LoVo (cell line): ENCODE data around the gene CFAP57.
A peak's percentile ranks its signal among the peaks of the same experiment; 100 is the strongest.
"Not testable (repeated sequence)": the region's sequence is repeated elsewhere in the genome, so short reads cannot be mapped to it uniquely, and the experiment has no call there.

Source experiments
- DNase-seq: peaks from one replicate; pipeline ENCODE4 v3.0.0-alpha.2; 2016; ENCODE audit warnings: low spot score

Gene CFAP57

DNA sequence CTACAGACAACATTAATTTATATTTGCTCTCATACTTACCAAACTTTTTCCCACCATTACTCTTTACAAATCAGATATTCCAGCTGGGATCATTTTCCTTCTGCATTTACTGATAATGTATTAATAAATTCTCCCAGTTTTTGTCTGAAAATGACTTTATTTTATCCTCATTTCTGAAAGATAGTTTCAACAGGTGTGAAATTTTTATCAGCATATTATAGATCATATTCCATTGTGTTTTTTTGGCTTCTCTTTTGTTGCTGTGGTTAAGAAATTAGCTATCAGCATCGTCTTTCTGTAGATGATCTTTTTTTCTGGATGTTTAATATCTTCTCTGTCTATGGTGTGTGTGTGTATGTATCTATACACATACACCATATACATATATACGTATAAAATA lies 2.7 kb downstream of the CFAP57 start:
- no peak for DNase-seq

DNA sequence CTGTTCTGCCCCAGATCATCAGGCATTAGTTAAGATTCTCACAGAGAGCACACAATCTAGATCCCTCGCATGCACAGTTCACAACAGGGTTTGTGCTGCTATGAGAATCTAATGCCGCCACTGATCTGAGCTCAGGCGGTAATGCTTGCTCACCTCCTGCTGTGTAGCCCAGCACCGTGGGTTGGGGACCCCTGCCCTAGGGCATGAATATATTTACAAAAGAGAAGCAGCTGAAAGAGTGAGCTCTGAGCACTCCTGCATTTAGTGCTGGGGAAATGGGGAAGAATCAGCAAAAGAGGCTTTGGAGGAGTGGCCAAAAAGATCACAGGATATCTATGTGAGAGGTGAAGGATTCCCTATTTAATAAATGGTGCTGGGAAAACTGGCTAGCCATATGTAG lies 5.6 kb downstream of the CFAP57 start:
- no peak for DNase-seq

DNA sequence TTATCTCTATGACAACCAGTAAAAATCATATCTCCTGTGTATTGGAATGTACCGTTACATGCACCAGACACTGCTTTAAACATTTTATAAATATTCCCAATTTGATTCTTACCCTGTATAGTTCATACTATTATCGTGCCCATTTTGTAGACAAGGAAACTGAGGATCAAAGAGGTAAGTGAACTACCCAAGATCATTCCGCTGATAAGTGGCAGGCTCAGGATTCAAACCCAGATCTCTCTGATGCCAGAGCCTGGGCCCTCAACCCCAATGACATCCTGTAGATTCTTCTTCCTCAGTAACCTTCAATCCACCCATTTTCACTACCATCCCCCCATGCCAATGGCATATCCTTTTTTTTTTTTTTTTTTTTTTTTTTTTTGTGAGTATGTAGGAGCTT lies 12.3 kb downstream of the CFAP57 start:
- DNase-seq: no peak

DNA sequence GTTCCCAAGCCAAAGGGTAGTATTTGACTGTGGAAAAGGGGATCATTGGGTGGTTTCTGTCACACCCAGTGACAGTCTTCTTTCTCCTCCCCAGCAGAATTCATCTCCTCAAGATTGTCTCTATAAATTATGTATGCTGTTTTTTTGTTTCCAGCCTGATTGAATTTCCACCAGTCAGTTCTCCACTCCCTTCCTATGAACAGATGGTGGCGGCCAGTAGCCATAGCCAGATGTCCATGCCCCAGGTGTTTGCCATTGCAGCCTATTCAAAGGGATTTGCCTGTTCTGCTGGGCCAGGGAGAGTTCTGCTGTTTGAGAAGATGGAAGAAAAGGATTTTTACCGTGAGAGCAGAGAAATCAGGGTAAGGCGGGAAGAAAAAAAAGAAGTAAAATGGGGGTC lies 12.9 kb downstream of the CFAP57 start:
- no peak for DNase-seq

DNA sequence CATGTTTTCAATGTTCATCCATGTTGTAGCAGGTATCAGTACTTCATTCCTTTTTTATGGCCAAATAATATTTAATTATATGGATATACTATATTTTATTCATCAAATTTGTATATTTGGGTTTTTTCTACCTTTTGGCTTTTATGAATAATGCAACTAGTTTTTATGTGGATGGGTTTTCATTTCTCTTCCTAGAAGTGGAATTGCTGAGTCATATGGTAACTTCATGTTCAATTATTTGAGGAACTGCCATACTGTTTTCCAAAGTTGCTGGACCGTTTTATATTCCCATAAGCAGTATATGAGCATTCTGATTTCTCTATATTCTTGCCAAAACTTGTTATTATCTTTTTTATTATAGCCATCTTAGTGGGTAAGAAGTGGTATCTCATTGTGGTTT lies 16.0 kb downstream of the CFAP57 start:
- no peak for DNase-seq

DNA sequence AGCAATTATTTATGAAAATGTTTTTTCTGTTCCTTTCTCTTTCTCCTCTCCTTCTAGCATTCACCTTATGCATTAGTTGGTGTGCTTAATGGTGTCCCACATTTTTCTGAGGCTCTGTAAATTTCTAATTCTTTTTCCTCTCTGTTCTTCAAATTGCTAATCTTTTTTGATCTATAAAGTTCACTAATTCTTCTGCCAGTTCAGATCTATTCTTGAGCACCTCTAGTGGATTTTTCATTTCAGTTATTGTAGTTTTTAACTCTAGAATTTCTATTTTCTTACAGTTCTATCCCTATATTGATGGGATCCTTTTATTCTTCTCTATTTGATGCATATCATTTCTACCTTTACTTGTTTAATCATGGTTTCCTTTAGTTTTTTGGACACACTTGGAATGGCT lies 22.4 kb downstream of the CFAP57 start:
- DNase-seq: no peak

DNA sequence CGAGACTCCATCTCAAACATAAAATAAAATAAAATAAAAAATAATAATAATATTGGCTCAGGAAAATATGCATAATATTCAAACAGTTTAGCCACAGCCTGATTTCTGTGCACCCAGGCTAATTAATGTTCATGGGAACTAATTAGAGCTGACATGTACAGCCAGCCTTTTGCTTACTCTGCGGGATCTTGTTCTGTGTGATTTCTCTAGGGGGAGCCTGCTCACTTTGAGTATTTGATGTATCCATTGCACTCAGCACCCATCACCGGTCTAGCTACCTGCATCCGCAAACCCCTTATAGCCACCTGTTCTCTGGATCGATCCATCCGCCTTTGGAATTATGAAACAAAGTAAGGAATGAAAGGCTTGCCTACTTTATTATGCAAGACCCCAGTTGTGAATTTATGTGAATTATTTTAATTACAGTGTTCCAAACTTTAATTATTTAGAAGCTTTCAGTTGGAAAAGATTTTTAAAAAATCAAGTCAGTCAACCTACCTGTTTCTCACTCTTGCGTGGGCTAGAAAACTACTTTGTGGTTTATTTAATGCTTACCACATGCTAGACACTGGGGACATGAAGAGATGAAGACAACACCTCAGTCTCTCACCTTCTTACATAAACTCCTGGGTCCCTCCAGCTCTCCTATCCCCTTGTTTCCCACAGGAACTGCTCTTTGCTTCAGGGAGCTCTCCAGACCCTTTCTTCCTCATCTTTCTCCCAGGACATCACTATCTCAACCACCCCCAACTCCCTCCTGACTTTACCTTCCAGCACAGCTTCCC lies 25.4 kb downstream of the CFAP57 start:
- no peak for DNase-seq

DNA sequence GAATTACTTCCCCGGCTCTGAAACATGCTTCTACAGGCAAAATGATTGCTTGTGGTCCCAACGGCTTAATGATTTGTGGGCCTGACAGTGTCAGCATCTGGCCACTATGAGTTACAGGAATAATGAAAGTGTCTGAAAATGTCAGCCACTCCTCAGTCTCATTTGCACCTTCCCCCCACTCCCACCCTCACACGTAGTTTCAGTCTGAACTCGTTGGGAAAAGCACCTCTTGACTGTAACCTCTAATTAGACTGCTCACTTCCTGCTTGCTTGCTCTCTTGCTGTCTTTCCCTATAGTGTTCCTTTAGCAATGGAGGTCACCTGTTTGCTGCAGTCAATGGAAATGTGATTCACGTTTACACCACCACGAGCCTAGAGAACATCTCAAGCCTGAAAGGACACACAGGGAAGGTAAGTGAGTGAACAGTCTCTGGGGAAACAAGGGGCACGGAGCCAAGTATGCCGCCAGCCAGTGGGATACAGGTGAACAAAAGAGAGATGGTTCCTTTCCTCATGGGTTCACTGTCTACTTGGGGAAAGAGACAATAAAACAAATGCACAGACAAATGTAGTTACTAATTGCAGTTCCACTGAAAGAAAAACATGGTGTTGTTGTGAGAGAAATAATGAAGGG lies 27.1 kb downstream of the CFAP57 start:
- DNase-seq: no peak

DNA sequence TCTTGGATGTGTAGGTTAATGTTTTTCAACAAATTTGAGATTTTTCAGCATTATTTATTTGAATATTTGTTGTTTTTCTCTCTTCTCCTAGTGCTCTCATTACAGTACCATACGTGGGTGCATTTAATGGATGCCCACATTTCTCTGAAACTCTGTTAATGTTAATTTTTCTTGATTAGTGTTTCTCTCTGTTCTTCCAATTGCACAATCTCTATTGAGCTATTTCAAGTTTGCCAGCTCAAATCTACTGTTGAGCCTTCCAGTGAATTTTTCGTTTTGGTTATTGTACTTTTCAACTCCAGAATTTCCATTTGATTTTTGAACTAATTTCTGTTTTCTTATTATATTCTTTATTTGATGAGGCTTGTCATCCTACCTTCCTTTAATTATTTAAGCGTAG lies 31.7 kb downstream of the CFAP57 start:
- DNase-seq: no peak

DNA sequence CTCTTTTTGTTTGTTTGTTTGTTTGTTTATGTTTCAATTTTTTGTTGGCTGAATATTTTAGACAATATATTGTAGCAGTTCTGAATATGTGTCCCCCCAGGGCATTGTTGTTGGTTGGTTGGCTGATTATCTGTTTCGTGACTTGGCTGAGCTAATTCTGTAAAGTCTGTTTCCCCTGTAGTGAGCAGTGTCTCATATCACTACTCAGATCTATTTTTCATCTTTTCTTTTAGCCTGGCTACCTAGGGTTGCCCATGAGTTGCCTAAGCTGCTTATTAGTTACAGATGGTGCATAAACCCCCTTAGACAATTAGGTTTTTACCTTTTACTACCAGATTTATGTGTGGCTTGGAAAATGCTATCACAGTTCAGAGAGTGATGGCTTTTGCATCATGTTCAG lies 32.3 kb downstream of the CFAP57 start:
- no peak for DNase-seq

DNA sequence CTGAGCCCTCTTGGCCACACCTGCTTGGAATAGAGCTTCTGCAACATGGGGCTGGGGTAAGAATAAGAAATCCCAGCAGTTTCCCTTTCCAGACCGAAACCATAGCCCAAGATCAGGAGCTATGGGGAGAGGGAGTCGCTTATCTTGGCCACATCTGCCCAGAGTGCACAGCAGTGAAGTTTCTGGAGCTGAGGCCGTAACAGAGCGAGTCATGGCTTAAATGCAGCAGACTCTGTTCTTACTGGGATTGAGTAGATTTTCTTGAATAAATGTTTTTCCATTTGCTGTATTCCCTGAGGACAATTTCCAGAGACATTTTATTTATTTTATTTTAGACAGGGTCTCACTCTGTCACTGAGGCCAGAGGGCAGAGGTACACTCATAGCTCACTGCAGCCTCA lies 33.5 kb downstream of the CFAP57 start:
- peak; percentile 19 for DNase-seq

DNA sequence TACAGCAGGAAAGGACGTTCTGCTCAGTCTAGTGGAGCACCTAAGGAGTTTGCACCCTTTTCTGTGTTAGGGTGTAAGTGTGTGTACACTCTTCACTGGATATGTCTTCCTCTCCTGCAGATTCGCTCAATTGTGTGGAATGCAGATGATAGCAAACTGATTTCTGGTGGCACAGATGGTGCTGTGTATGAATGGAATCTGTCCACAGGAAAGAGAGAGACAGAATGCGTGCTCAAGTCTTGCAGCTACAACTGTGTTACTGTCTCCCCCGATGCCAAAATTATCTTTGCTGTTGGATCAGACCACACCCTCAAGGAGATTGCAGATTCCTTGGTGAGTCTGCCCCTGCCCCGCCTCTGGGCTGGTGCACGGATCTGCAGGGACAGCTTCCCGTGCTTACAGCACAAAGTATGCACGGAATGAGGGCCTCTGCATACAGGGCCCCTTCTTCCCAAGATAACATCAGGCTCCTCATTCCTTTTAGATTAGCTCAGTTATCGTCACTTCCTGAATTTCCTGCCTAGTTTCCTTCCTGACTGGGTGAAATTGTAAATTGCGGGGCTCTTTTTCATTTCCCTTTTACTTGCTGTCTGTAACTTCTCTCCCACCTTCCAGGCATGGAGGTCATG lies 34.6 kb downstream of the CFAP57 start:
- peak; percentile 90 for DNase-seq

DNA sequence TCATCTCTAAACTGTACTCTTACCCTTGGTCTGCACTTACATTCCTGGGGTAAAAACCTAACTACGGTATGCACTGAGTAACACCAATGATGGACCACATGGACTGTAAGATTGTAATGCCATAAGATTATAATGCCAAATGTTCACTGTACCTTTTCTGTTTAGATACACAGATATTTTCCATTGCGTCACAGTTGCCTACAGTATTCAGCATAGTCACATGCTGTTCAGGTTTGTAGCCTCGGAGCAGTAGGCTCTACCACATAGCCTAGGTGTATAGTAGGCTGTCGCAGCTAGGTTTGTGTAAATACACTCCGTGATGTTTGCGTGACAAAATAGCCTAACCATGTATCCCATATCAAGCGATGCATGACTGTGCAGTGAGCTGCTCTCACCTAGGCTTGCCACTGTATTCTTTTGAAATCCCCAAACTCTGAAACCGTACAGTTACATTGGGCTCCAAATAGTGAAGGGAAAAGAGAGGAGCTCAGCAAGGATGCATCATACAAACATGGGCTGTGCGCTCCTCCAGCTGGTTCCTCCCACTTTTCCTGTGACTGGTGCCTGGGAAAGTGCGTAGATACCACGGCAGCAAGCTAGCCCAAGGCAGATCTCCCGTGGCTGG lies 35.2 kb downstream of the CFAP57 start:
- DNase-seq: no peak

DNA sequence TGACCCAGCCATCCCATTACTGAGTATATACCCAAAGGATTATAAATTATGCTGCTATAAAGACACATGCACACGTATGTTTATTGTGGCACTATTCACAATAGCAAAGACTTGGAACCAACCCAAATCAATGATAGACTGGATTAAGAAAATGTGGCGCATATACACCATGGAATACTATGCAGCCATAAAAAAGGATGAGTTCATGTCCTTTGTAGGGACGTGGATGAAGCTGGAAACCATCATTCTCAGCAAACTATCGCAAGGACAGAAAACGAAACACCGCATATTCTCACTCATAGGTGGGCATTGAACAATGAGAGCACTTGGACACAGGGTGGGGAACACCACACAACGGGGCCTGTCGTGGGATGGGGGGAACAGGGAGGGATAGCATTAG lies 36.1 kb downstream of the CFAP57 start:
- not testable (repeated sequence) for DNase-seq

DNA sequence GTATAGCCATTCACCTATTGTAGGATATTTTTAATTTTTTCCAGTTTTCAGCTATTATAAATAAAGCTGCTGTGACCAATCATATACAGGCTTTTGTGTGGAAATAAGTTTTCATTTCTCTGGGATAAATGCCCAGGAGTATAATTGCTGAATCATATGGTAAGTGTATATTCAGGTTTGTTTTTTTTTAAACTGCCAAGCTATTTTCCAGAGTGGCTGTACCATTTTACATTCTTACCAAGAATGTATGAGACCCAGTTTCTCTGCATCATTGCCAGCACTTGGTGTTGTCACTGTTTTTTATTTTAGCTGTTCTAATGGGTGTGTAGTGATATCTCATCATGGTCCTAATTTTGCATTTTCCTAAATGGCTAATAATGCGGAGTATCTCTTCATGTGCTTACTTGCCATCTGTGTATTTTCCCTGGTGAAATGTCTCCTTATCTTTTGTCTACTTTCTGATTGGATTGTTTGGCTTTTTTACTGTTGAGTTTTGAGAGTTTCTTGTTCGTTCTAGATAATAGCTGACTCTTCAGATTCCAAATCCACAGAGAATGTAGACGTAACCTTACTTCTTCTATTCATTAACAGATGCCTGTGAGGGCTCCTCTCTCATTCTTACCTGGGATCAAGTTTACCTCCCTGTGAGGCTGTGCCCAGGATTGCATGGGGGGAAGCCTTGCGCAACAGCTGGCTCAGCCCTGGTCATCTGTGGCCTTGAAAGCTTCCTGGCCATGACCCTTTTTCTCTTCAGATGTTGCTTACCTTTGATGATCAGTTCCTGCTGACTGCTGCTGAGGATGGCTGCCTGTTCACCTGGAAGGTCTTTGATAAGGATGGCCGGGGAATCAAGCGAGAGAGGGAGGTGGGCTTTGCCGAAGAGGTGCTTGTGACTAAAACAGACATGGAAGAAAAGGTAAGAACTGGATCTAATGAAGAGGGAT lies 42.6 kb downstream of the CFAP57 start:
- no peak for DNase-seq

DNA sequence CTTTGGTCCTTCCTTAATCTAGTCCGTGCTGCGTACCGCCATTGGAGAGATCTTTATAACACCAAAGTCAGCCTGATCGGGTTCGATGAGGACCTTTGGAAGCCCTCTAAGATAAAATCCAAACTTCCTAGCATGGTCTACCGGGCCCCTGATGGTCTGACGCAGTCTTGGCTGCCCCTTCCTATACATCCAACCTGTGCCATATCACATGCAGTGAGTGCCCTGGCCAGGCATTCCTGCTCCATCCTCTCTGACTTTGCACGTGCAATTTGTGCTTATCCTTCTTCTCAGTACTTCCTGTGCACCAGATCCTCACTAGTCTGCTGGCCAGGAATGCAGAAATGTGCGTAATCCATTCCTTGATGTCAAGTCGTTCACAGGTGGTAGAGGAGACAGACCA lies 45.6 kb downstream of the CFAP57 start:
- DNase-seq: no peak

DNA sequence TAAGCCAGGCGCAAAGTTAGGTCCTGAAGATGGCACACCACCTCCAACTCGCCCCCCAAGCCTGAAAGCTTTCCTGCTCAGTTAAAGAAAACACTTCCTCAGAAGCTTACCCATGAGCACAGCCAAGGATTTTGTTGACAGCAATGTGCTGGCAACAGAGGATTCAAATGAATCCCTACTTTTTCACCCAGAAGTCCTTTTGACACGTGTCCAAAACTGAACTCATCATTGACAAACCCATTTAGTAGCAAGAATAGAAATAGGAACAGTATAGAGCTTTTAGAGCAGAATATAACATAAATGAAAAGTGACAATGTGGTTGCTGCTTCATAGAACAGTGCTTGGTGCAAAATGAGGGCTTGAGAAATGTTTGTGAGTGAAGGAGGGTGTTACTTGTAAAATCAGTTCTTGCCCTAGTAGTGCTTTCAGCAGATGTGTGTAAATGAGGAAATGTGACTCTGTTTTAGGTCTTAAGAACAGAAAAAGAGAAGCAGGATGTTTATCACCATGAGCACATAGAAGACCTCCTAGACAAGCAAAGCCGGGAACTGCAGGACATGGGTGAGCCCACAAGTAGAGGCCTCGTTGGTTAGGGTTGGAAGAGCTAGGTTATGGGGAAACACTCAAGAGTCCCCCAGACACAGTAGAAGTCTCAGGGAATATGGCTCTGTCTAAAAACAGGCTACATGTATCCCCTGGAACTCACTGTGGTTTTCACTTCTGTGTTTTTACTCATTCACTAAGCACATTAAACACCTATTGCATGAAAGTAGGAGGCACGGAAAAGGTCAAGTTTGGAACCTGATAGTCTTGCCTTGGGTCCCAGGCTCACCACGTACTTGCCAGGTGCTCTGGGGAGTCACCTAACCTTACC lies 49.0 kb downstream of the CFAP57 start:
- DNase-seq: no peak

DNA sequence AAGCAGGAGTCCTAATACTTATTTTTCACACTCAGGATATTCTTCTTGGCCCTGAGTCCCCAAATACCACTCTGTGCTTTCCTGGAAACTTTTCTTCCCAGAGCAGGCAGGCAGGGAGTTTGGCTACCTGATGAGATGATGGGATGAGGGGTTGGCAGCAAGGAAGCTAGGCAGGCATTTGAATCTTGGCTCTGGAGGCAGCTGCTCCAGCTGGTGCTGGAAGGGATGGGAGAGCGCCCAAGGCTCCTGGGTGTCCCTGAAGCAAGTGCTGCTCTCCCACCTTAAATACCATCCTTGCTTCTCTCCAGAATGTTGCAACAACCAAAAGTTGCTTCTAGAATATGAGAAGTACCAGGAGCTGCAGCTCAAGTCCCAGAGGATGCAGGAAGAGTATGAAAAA lies 49.7 kb downstream of the CFAP57 start:
- no peak for DNase-seq

DNA sequence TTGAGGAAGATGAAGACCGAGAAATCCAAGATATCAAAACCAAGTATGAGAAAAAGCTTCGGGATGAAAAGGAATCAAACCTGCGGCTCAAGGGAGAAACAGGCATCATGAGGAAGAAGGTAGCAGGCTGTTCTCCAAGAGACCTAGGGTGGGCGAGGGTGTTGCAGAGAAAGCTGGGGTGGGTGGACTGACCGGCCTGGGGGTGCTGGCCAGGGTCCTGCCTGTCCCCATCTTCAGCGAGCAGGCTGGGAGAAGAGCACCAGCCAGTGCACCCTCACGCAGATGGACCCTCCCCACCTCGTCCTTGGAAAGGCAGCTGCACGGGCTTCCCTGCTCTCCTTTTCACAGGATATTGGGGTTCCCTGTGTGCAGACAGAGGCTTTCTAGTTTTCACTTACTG lies 50.7 kb downstream of the CFAP57 start:
- no peak for DNase-seq

DNA sequence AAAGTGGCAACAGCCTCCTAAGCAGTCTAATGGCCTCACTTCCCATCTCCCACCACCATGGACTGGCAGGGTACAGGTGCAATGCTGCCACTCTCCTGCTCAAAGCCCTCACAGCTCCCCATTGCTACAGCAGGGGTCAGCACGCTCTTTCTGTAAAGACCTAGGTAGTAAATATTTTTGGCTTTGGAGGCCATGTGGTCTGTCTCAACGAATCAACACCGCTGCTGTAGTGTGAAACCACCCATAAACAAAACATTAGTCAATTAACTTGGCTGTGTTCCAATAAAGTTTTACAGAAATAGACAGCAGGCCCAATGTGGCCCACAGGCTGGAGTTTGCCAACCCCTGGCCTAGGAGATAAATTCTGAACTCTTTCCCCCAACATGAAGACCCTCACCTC lies 53.0 kb downstream of the CFAP57 start:
- DNase-seq: peak; percentile 32
